Raji (cell line): ENCODE results near the gene COG3.

ENCODE experiments used
- POLR2A ChIP-seq: IDR thresholded peaks from 2 replicates; pipeline ENCODE4 v1.6.1; 2011; ENCODE audit warnings: low read depth, low read length, control low read depth; ENCODE audit not compliant: insufficient read depth

The COG3 gene

GRCh38 chr13:45445053-45445452 is 19.7 kb upstream of the COG3 start:
- no peak for TF ChIP-seq POLR2A

GRCh38 chr13:45446181-45446580 is 18.6 kb upstream of the COG3 start:
- TF ChIP-seq POLR2A, result no peak

- no peak for TF ChIP-seq POLR2A
Measured at GRCh38 chr13:45447050-45447661, 17.6 kb upstream of the COG3 start.

GRCh38 chr13:45448965-45449559 is 15.7 kb upstream of the COG3 start:
- TF ChIP-seq POLR2A, result no peak

- no peak for TF ChIP-seq POLR2A
Measured at GRCh38 chr13:45451282-45451681, 13.5 kb upstream of the COG3 start.

- TF ChIP-seq POLR2A, result no peak
Measured at GRCh38 chr13:45454204-45454603, 10.5 kb upstream of the COG3 start.

- no peak for TF ChIP-seq POLR2A
Measured at GRCh38 chr13:45456196-45456972, 8.4 kb upstream of the COG3 start.

- no peak for TF ChIP-seq POLR2A
Measured at GRCh38 chr13:45464141-45464686, 525 bp upstream of the COG3 start.

GRCh38 chr13:45466359-45466758 is 1.6 kb downstream of the COG3 start:
- TF ChIP-seq POLR2A, result no peak

GRCh38 chr13:45468635-45469034 is 3.9 kb downstream of the COG3 start:
- TF ChIP-seq POLR2A, result no peak

GRCh38 chr13:45472171-45472705 is 7.5 kb downstream of the COG3 start:
- TF ChIP-seq POLR2A, result no peak

- TF ChIP-seq POLR2A, result no peak
Measured at GRCh38 chr13:45473627-45474026, 8.9 kb downstream of the COG3 start.

- no peak for TF ChIP-seq POLR2A
Measured at GRCh38 chr13:45474584-45475454, 10.1 kb downstream of the COG3 start.

- no peak for TF ChIP-seq POLR2A
Measured at GRCh38 chr13:45479661-45480060, 14.9 kb downstream of the COG3 start.

GRCh38 chr13:45481688-45482087 is 16.9 kb downstream of the COG3 start:
- TF ChIP-seq POLR2A, result no peak

- no peak for TF ChIP-seq POLR2A
Measured at GRCh38 chr13:45482571-45483173, 17.9 kb downstream of the COG3 start.
